Muscle of leg (tissue), 11 donors: ENCODE measurements around the gene CUBN. TPM values are rescaled to one million over a fixed set of nuclear protein-coding genes. Genes with fewer than 3 reads are reported as not detected.

Experiments
- DNase-seq: peaks from one replicate; pipeline ENCODE4 v3.0.0; 2013
- H3K27ac ChIP-seq: one replicate; pipeline ENCODE4 v1.5.1; 2013; ENCODE audit warnings: mild to moderate bottlenecking, low read length, control low read depth
- H3K27me3 ChIP-seq: one replicate; pipeline ENCODE4 v1.6.1; 2013; ENCODE audit warnings: low read length; ENCODE audit not compliant: control insufficient read depth, insufficient read depth
- H3K36me3 ChIP-seq: one replicate; pipeline ENCODE4 v1.6.1; 2013; ENCODE audit warnings: low read length; ENCODE audit not compliant: control insufficient read depth, insufficient read depth
- H3K4me1 ChIP-seq: one replicate; pipeline ENCODE4 v1.6.1; 2013; ENCODE audit warnings: low read length; ENCODE audit not compliant: control insufficient read depth, insufficient read depth
- H3K4me3 ChIP-seq: one replicate; pipeline ENCODE4 v1.5.1; 2013; ENCODE audit warnings: low read length, control low read depth
- H3K9me3 ChIP-seq: replicated peaks from 2 replicates; pipeline ENCODE4 v1.6.1; 2013; ENCODE audit warnings: low read depth, low read length; ENCODE audit not compliant: control insufficient read depth
- WGBS: methylation state at CpG from one replicate; pipeline ENCODE4 v1.1.5; 2013; ENCODE audit warnings: missing lambda C conversion rate; ENCODE audit not compliant: insufficient coverage; 5-methylcytosine and 5-hydroxymethylcytosine counted together
- polyA plus RNA-seq, 8 donors: library from polyadenylated mRNA; unstranded; fragments of 120-200 nt; gene quantifications; one replicate each; pipeline versions ENCODE4 v1.2.1 to v1.2.3, GENCODE V29; 2013; ENCODE audit warnings: inconsistent platforms in 1 of 8, low replicate concordance in 1 of 8; ENCODE audit not compliant: insufficient read length in 8 of 8, insufficient read depth in 1 of 8
- total RNA-seq: library from RNA; stranded (reverse); fragments of 120-200 nt; gene quantifications from one replicate; pipeline ENCODE4 v1.2.4, GENCODE V29; 2013

The CUBN gene
- total and polyA plus RNA-seq, 9 donors = 1.4 to 5.0 (median 2.0) TPM

GRCh38 chr10:16819026-16819425, 310.6 kb downstream of the CUBN start:
- Histone ChIP-seq H3K4me1 (peaks cover 15% of the 10 kb centered on the region), H3K36me3 (peaks cover 6% of the 10 kb centered on the region), H3K9me3 (peaks cover 9% of the 10 kb centered on the region), H3K27ac (no peak overlapping the region), H3K4me3 (no peak overlapping the region), H3K27me3 (peaks cover 2% of the 10 kb centered on the region)
- DNase-seq = no peak
- 80% methylated on average over 5 of the region's 6 CpGs for WGBS

- Histone ChIP-seq H3K4me1 (peaks cover 15% of the 10 kb centered on the region), H3K27ac (peak within 1 kb of the TSS; percentile 94), H3K36me3 (peaks cover 7% of the 10 kb centered on the region), H3K4me3 (peak within 1 kb of the TSS; percentile 75), H3K27me3 (peaks cover 2% of the 10 kb centered on the region), H3K9me3 (peaks cover 4% of the 10 kb centered on the region)
- DNase-seq = peak; percentile 100
- 0% methylated on average over 58 of the region's 65 CpGs for WGBS
Observed at GRCh38 chr10:16817125-16818019, 312.2 kb downstream of the CUBN start, which contains the start of gene RSU1. RSU1 (minus strand) TSS chr10:16817424; CDS start chr10:16817081, 343 bp downstream.

- 3% methylated on average over 11 of the region's 12 CpGs for WGBS
- peaks cover 9% of the 10 kb centered on the region for H3K36me3 ChIP-seq
- H3K27me3 ChIP-seq = peaks cover 2% of the 10 kb centered on the region
- H3K4me1 ChIP-seq = peaks cover 15% of the 10 kb centered on the region
- peak overlapping the region; percentile 70 for H3K27ac ChIP-seq
- H3K9me3 ChIP-seq = no peaks in the 10 kb centered on the region
- peak; percentile 59 for DNase-seq
- peak overlapping the region; percentile 75 for H3K4me3 ChIP-seq
Observed at GRCh38 chr10:16816830-16817124, 312.8 kb downstream of the CUBN start.

- WGBS = 50% methylated on average over 1 of the region's 4 CpGs
- Histone ChIP-seq H3K4me3 (peak overlapping the region; percentile 75), H3K27ac (no peak overlapping the region), H3K9me3 (no peaks in the 10 kb centered on the region), H3K36me3 (peaks cover 13% of the 10 kb centered on the region), H3K4me1 (peaks cover 15% of the 10 kb centered on the region), H3K27me3 (peaks cover 2% of the 10 kb centered on the region)
- peak; percentile 20 for DNase-seq
Observed at GRCh38 chr10:16816171-16816570, 313.4 kb downstream of the CUBN start.

GRCh38 chr10:16814012-16814411, 315.6 kb downstream of the CUBN start:
- Histone ChIP-seq H3K27ac (no peak overlapping the region), H3K36me3 (peaks cover 13% of the 10 kb centered on the region), H3K4me1 (peaks cover 15% of the 10 kb centered on the region), H3K4me3 (no peak overlapping the region), H3K27me3 (no peaks in the 10 kb centered on the region), H3K9me3 (no peaks in the 10 kb centered on the region)
- no peak for DNase-seq
- no CpG with 5 or more reads among the region's 3 CpGs for WGBS

- WGBS = no CpG with 5 or more reads among the region's 4 CpGs
- no peak overlapping the region for H3K27ac ChIP-seq
- peaks cover 13% of the 10 kb centered on the region for H3K4me1 ChIP-seq
Observed at GRCh38 chr10:16812676-16813075, 316.9 kb downstream of the CUBN start.

GRCh38 chr10:16811765-16812164, 317.8 kb downstream of the CUBN start:
- Histone ChIP-seq H3K9me3 (no peaks in the 10 kb centered on the region), H3K27me3 (no peaks in the 10 kb centered on the region), H3K36me3 (peaks cover 13% of the 10 kb centered on the region), H3K27ac (peak overlapping the region; percentile 10), H3K4me1 (peaks cover 13% of the 10 kb centered on the region), H3K4me3 (no peak overlapping the region)
- DNase-seq = peak; percentile 30
- WGBS = 100% methylated on average over 1 of the region's 6 CpGs

More at GRCh38 chr10:16812676-16813075, 316.9 kb downstream of the CUBN start:
- no peaks in the 10 kb centered on the region for H3K27me3 ChIP-seq
- H3K4me3 ChIP-seq = no peak overlapping the region
- H3K9me3 ChIP-seq = no peaks in the 10 kb centered on the region
- H3K36me3 ChIP-seq = peaks cover 13% of the 10 kb centered on the region
- DNase-seq = no peak

GRCh38 chr10:16811292-16811691, 318.3 kb downstream of the CUBN start:
- peaks cover 13% of the 10 kb centered on the region for H3K36me3 ChIP-seq
- no peak overlapping the region for H3K27ac ChIP-seq
- no peak overlapping the region for H3K4me3 ChIP-seq
- H3K9me3 ChIP-seq = no peaks in the 10 kb centered on the region
- peaks cover 10% of the 10 kb centered on the region for H3K4me1 ChIP-seq
- DNase-seq = no peak
- no peaks in the 10 kb centered on the region for H3K27me3 ChIP-seq
- 70% methylated on average over 1 of the region's 3 CpGs for WGBS

GRCh38 chr10:16809074-16809718, 320.4 kb downstream of the CUBN start:
- Histone ChIP-seq H3K27me3 (no peaks in the 10 kb centered on the region), H3K27ac (no peak overlapping the region), H3K9me3 (no peaks in the 10 kb centered on the region), H3K36me3 (peaks cover 9% of the 10 kb centered on the region), H3K4me3 (no peak overlapping the region), H3K4me1 (no peaks in the 10 kb centered on the region)
- no peak for DNase-seq
- 86% methylated on average over 2 of the region's 6 CpGs for WGBS

GRCh38 chr10:16804123-16804522, 325.5 kb downstream of the CUBN start:
- no peaks in the 10 kb centered on the region for H3K4me1 ChIP-seq
- WGBS = no CpG with 5 or more reads among the region's 4 CpGs
- no peaks in the 10 kb centered on the region for H3K27me3 ChIP-seq
- H3K36me3 ChIP-seq = no peaks in the 10 kb centered on the region
- no peak overlapping the region for H3K27ac ChIP-seq
- H3K4me3 ChIP-seq = no peak overlapping the region
- no peak for DNase-seq
- H3K9me3 ChIP-seq = no peaks in the 10 kb centered on the region
